Inflammatory macrophage treated with lipopolysaccharide for 1 hour (primary cell): ENCODE results near the gene PDK4.
A peak's percentile ranks its signal among the peaks of the same experiment; 100 is the strongest.
"Not testable (repeated sequence)": the region's sequence is repeated elsewhere in the genome, so short reads cannot be mapped to it uniquely, and the experiment has no call there.

Experiments used
- DNase-seq, 2 donors: peaks; one replicate each; pipeline ENCODE4 v3.0.0-alpha.2; 2020 to 2022

The PDK4 gene

GRCh38 chr7:95558864-95559263 lies 37.5 kb downstream of the PDK4 start:
- no peak for DNase-seq

GRCh38 chr7:95556777-95557176 lies 39.5 kb downstream of the PDK4 start:
- DNase-seq: no peak

- no peak for DNase-seq
Observed at GRCh38 chr7:95553939-95554338, 42.4 kb downstream of the PDK4 start.

GRCh38 chr7:95552010-95552926 lies 44.0 kb downstream of the PDK4 start:
- not testable (repeated sequence) for DNase-seq

GRCh38 chr7:95550546-95550945 lies 45.8 kb downstream of the PDK4 start:
- DNase-seq: no peak

- peak; percentile 22 to 25 for DNase-seq
Observed at GRCh38 chr7:95549818-95550529, 46.3 kb downstream of the PDK4 start.

- DNase-seq: no peak
Observed at GRCh38 chr7:95547361-95548348, 48.7 kb downstream of the PDK4 start.

- DNase-seq: no peak
Observed at GRCh38 chr7:95546647-95547046, 49.7 kb downstream of the PDK4 start.

GRCh38 chr7:95545673-95546072 lies 50.6 kb downstream of the PDK4 start:
- no peak for DNase-seq

- DNase-seq: peak; percentile 33 to 65
Observed at GRCh38 chr7:95545007-95545615, 51.2 kb downstream of the PDK4 start.

GRCh38 chr7:95544171-95544570 lies 52.1 kb downstream of the PDK4 start:
- no peak for DNase-seq

GRCh38 chr7:95543312-95543711 lies 53.0 kb downstream of the PDK4 start:
- no peak for DNase-seq

GRCh38 chr7:95540366-95540765 lies 56.0 kb downstream of the PDK4 start:
- DNase-seq: no peak

GRCh38 chr7:95539426-95539825 lies 56.9 kb downstream of the PDK4 start:
- DNase-seq: no peak

- DNase-seq: no peak
Observed at GRCh38 chr7:95537468-95537867, 58.8 kb downstream of the PDK4 start.

GRCh38 chr7:95536656-95537311 lies 59.5 kb downstream of the PDK4 start:
- DNase-seq: no peak

GRCh38 chr7:95535662-95536061 lies 60.7 kb downstream of the PDK4 start:
- DNase-seq: no peak

- DNase-seq: no peak
Observed at GRCh38 chr7:95534796-95535195, 61.5 kb downstream of the PDK4 start.
